CD4-positive, CD25-positive, alpha-beta regulatory T cell (primary cell): Measurements from ENCODE around the gene CD320. TPM values are rescaled to one million over a fixed set of nuclear protein-coding genes. Genes with fewer than 3 reads are reported as not detected.

Experiments
- ATAC-seq, 2 donors: fragments of 150-1000 bp; cut with Tn5 transposase; one replicate each; pipeline ENCODE4 v1.10.0; 2021; ENCODE audit warnings: low read depth in 2 of 2, moderate number of reproducible peaks in 2 of 2, moderate library complexity in 1 of 2
- DNase-seq, 3 donors: peaks; one replicate each; pipeline versions ENCODE4 v3.0.0 to v3.0.0-alpha.2; 2012 to 2022; ENCODE audit warnings: mixed read lengths in 1 of 3
- H3K27ac ChIP-seq: one replicate; pipeline ENCODE4 v1.7.0; 2013; ENCODE audit warnings: mild to moderate bottlenecking, low read length; ENCODE audit not compliant: insufficient read depth, poor library complexity, severe bottlenecking
- H3K27me3 ChIP-seq: one replicate; pipeline ENCODE4 v1.7.0; 2013; ENCODE audit warnings: low read length; ENCODE audit not compliant: control insufficient read depth, insufficient read depth
- H3K36me3 ChIP-seq: one replicate; pipeline ENCODE4 v1.7.0; 2013; ENCODE audit warnings: mild to moderate bottlenecking, low read length, moderate library complexity; ENCODE audit not compliant: control insufficient read depth, insufficient read depth
- H3K4me1 ChIP-seq: 2 replicates; pipeline ENCODE4 v1.7.0; 2013; ENCODE audit warnings: mild to moderate bottlenecking, low read length; ENCODE audit not compliant: insufficient read depth, control insufficient read depth, poor library complexity, severe bottlenecking
- H3K4me3 ChIP-seq: one replicate; pipeline ENCODE4 v1.7.0; 2013; ENCODE audit warnings: low read depth, mild to moderate bottlenecking, low read length, moderate library complexity
- H3K9me3 ChIP-seq, 2 experiments: 1 replicate in 1 of 2; 2 replicates in 1 of 2; pipeline ENCODE4 v1.7.0; 2013; ENCODE audit warnings: low read length in 2 of 2, mild to moderate bottlenecking in 1 of 2, moderate library complexity in 1 of 2; ENCODE audit not compliant: control insufficient read depth in 2 of 2
- H3K27ac Mint-ChIP-seq, 3 donors: one replicate each; pipeline ENCODE4 v1.8.0; 2020 to 2022; ENCODE audit warnings: mild to moderate bottlenecking in 3 of 3, mixed read lengths in 3 of 3, moderate library complexity in 2 of 3
- H3K27me3 Mint-ChIP-seq: one replicate; pipeline ENCODE4 v1.8.0; 2022; ENCODE audit warnings: mild to moderate bottlenecking, mixed read lengths
- H3K36me3 Mint-ChIP-seq: one replicate; pipeline ENCODE4 v1.8.0; 2020; ENCODE audit warnings: mixed read lengths
- H3K4me1 Mint-ChIP-seq, 4 donors: one replicate each; pipeline ENCODE4 v1.8.0; 2020 to 2022; ENCODE audit warnings: mixed read lengths in 4 of 4, mild to moderate bottlenecking in 1 of 4
- H3K4me3 Mint-ChIP-seq, 4 donors: one replicate each; pipeline ENCODE4 v1.8.0; 2020 to 2022; ENCODE audit warnings: mild to moderate bottlenecking in 4 of 4, mixed read lengths in 4 of 4, moderate library complexity in 3 of 4
- H3K9me3 Mint-ChIP-seq, 7 donors: one replicate each; pipeline ENCODE4 v1.8.0; 2020 to 2022; ENCODE audit warnings: mixed read lengths in 7 of 7, mild to moderate bottlenecking in 3 of 7, moderate library complexity in 2 of 7
- polyA plus RNA-seq, 4 donors: library from polyadenylated mRNA; unstranded; fragments of 300-500 nt; fragmentation: Illumina TruSeq; gene quantifications; one replicate each; pipeline ENCODE4 v1.2.3, GENCODE V29; 2021
- total RNA-seq: library from RNA; stranded (reverse); gene quantifications from one replicate; pipeline ENCODE4 v1.2.3, GENCODE V29; 2022

Gene CD320
- total and polyA plus RNA-seq, 5 donors from 2014 or later, result 27.0 to 63.7 (median 57.4) TPM

GRCh38 chr19:8331263-8331845 lies 23.2 kb upstream of the CD320 start:
- peaks cover 0 to 7% (median 2%) of the 10 kb centered on the region in 4 donors for H3K4me1 Mint-ChIP-seq
- Histone ChIP-seq H3K4me3 (no peak overlapping the region), H3K4me1 (peaks cover 20% of the 10 kb centered on the region), H3K27me3 (no peaks in the 10 kb centered on the region), H3K36me3 (no peaks in the 10 kb centered on the region), H3K9me3 (no peaks in the 10 kb centered on the region), H3K27ac (no peak overlapping the region)
- H3K36me3 Mint-ChIP-seq, result no peaks in the 10 kb centered on the region
- no peaks in the 10 kb centered on the region for H3K9me3 Mint-ChIP-seq
- ATAC-seq (no peak), DNase-seq (no peak)
- no peak overlapping the region for H3K4me3 Mint-ChIP-seq
- H3K27ac Mint-ChIP-seq, result no peak overlapping the region
- H3K27me3 Mint-ChIP-seq, result peaks cover 8% of the 10 kb centered on the region

- H3K27me3 Mint-ChIP-seq, result no peaks in the 10 kb centered on the region
- no peaks in the 10 kb centered on the region for H3K36me3 ChIP-seq
Measured at GRCh38 chr19:8329996-8330395, 21.8 kb upstream of the CD320 start.

DNA sequence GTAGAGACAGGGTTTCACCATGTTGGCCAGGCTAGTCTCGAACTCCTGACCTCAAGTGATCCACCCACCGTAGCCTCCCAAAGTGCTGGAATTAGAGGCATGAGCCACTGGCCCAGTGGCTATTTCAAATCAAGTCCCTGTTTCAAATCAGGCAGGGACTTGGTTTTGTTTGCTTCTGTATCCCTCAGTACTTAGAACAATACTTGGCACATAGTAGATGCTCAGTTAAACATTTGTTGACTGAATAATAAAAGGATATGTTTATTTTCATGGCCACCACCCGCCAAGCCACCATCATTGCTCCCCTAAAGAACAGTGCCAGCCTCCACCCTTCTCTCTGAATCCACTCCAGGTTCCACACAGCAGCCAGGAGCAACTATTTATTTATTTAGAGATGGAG lies 17.3 kb upstream of the CD320 start:
- Histone ChIP-seq H3K27ac (no peak overlapping the region), H3K4me1 (peaks cover 28% of the 10 kb centered on the region), H3K9me3 (no peaks in the 10 kb centered on the region), H3K27me3 (no peaks in the 10 kb centered on the region), H3K4me3 (no peak overlapping the region), H3K36me3 (peaks cover 12% of the 10 kb centered on the region)
- Mint-ChIP-seq H3K4me1 (peaks cover 0 to 31% (median 11%) of the 10 kb centered on the region in 4 donors), H3K9me3 (no peaks in the 10 kb centered on the region), H3K27ac (no peak overlapping the region), H3K4me3 (peak overlapping the region in 1 of 4 donors; percentile 47), H3K36me3 (no peaks in the 10 kb centered on the region), H3K27me3 (no peaks in the 10 kb centered on the region)
- no peak for DNase-seq
- ATAC-seq, result no peak

More at GRCh38 chr19:8329996-8330395, 21.8 kb upstream of the CD320 start:
- Mint-ChIP-seq H3K36me3 (no peaks in the 10 kb centered on the region), H3K27ac (peak overlapping the region in 1 of 3 donors; percentile 50), H3K4me3 (no peak overlapping the region), H3K4me1 (peaks cover 0 to 2% (median 0%) of the 10 kb centered on the region in 4 donors), H3K9me3 (no peaks in the 10 kb centered on the region)
- Histone ChIP-seq H3K4me1 (peaks cover 9% of the 10 kb centered on the region), H3K9me3 (no peaks in the 10 kb centered on the region), H3K27me3 (no peaks in the 10 kb centered on the region), H3K27ac (no peak overlapping the region), H3K4me3 (no peak overlapping the region)
- ATAC-seq, result no peak
- no peak for DNase-seq

DNA sequence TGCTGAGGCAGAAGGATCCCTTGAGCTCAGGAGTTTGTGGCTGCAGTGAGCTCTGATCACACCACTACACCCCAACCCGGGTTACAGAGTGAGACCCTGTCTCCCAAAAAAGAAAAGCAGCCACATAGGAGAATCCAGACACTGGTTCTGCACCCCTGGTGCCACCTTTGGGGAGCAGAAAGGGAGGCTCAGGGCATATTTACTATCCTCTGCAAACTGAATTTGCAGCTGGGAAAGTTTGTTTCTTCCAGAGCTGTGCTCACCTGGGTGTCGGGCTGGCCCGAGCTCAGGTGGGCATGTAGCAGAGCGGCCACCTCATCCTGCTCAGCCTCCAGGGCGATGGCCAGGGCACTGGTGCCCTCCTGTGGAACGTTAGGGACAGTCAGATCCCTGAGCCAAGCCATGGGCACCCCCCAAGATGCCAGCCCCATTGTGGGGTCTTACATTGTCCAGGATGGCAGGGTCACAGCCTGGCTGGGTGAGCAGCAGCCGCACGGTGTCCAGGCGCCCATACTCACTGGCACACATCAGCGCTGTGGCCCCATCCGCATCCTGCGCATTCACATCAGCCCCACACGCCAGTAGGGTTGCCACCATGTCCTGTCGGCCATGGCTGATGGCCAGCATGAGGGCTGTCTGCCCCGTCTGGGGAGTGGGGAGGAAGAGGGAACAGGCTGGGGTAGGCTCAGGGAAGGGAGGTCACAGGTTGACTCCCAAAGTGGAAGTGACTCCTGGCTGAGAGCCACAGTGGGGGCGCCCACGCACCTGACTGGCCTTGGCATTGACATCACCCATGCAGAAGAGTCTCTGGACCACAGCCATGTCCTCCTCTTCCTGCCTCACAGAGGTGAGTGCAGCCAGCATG lies 16.3 kb upstream of the CD320 start:
- Mint-ChIP-seq H3K36me3 (no peaks in the 10 kb centered on the region), H3K4me3 (no peak overlapping the region), H3K27ac (no peak overlapping the region), H3K9me3 (no peaks in the 10 kb centered on the region), H3K4me1 (peaks cover 3 to 41% (median 18%) of the 10 kb centered on the region in 4 donors), H3K27me3 (no peaks in the 10 kb centered on the region)
- Histone ChIP-seq H3K27me3 (no peaks in the 10 kb centered on the region), H3K36me3 (peaks cover 12% of the 10 kb centered on the region), H3K9me3 (no peaks in the 10 kb centered on the region), H3K4me3 (no peak overlapping the region), H3K4me1 (peaks cover 35% of the 10 kb centered on the region), H3K27ac (no peak overlapping the region)
- ATAC-seq (no peak), DNase-seq (no peak)

DNA sequence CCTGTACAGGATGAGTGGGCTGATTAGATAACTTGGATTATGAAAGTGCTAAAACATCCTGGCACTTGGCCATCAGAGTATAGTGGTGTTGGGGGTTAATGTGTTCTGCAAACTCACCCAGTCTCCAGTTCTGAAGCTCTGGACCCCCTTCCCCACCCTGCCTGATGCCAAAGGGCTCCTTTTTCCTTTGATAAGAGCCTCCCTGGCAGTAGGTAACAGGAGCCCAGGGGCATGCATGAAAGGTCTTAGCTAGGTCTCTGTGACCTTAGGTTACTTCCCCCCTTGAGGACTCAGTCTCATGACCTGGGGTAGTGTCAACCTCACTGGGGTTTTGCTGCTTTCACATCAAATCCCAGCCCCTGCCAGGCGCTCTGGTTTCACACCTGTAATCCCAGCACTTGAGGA lies 15.6 kb upstream of the CD320 start:
- no peaks in the 10 kb centered on the region for H3K27me3 Mint-ChIP-seq
- peaks cover 35% of the 10 kb centered on the region for H3K4me1 ChIP-seq
- H3K27ac Mint-ChIP-seq, result no peak overlapping the region
- H3K27me3 ChIP-seq, result no peaks in the 10 kb centered on the region
- no peaks in the 10 kb centered on the region for H3K9me3 ChIP-seq
- H3K27ac ChIP-seq, result no peak overlapping the region
- no peaks in the 10 kb centered on the region for H3K9me3 Mint-ChIP-seq
- H3K36me3 Mint-ChIP-seq, result no peaks in the 10 kb centered on the region
- H3K4me1 Mint-ChIP-seq, result peaks cover 3 to 41% (median 18%) of the 10 kb centered on the region in 4 donors
- H3K4me3 Mint-ChIP-seq, result peak overlapping the region; percentile 16 to 99 (median 68)
- H3K36me3 ChIP-seq, result peaks cover 12% of the 10 kb centered on the region
- H3K4me3 ChIP-seq, result no peak overlapping the region
- ATAC-seq (no peak), DNase-seq (no peak)

- Histone ChIP-seq H3K9me3 (no peaks in the 10 kb centered on the region), H3K27ac (peak overlapping the region; percentile 89), H3K27me3 (no peaks in the 10 kb centered on the region), H3K4me1 (peaks cover 35% of the 10 kb centered on the region), H3K36me3 (peaks cover 12% of the 10 kb centered on the region), H3K4me3 (peak overlapping the region; percentile 84)
- Mint-ChIP-seq H3K27ac (peak overlapping the region; percentile 26 to 99 (median 99)), H3K9me3 (no peaks in the 10 kb centered on the region), H3K36me3 (no peaks in the 10 kb centered on the region), H3K4me1 (peaks cover 3 to 41% (median 18%) of the 10 kb centered on the region in 4 donors), H3K27me3 (no peaks in the 10 kb centered on the region), H3K4me3 (peak overlapping the region; percentile 96 to 99 (median 98))
- no peak for DNase-seq
- ATAC-seq, result no peak
Measured at GRCh38 chr19:8322638-8322997, 14.5 kb upstream of the CD320 start.

DNA sequence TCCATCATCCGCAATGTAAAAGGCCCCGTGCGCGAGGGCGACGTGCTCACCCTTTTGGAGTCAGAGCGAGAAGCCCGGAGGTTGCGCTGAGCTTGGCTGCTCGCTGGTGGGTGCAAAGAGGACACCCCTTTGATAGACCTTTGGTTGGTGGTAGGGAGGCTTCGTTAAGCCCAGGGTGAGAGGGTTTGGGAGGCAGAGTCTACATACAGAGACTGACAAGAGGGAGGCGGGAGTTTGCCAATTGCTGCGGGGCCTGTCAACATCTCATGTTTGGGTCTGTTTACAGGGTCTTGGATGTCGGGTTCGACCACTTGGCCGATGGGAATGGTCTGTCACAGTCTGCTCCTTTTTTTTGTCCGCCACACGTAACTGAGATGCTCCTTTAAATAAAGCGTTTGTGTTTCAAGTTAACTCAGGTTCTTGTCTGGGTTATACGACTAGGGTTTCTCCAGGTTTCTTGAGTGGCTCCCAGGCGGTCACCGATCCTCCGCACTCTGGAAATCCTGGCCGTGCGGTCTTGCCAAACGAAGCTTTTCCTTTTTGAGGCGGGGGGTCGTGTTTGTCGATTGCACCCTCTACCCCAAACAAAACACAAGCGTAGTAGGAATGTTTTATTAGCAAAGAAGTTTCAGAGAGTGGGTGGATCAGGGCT lies 14.0 kb upstream of the CD320 start:
- H3K9me3 ChIP-seq, result no peaks in the 10 kb centered on the region
- DNase-seq (no peak), ATAC-seq (no peak)
- H3K27ac ChIP-seq, result peak overlapping the region; percentile 89
- H3K36me3 Mint-ChIP-seq, result no peaks in the 10 kb centered on the region
- H3K4me3 ChIP-seq, result peak overlapping the region; percentile 84
- no peaks in the 10 kb centered on the region for H3K9me3 Mint-ChIP-seq
- H3K4me1 Mint-ChIP-seq, result peaks cover 3 to 41% (median 18%) of the 10 kb centered on the region in 4 donors
- H3K36me3 ChIP-seq, result peaks cover 12% of the 10 kb centered on the region
- H3K4me1 ChIP-seq, result peaks cover 35% of the 10 kb centered on the region
- H3K4me3 Mint-ChIP-seq, result peak overlapping the region; percentile 96 to 99 (median 98)
- no peaks in the 10 kb centered on the region for H3K27me3 Mint-ChIP-seq
- H3K27me3 ChIP-seq, result no peaks in the 10 kb centered on the region
- peak overlapping the region; percentile 99 for H3K27ac Mint-ChIP-seq
